Endothelial cell of umbilical vein (primary cell): ENCODE data around the gene RAB11B. TPM values are rescaled to one million over a fixed set of nuclear protein-coding genes. Genes with fewer than 3 reads are reported as not detected.

Source experiments
- BruUV-seq: library from RNA; stranded (reverse); fragments of 400-500 nt; replicated peaks from 2 replicates; lab custom pipeline; 2021; lab: Mats Ljungman, UMichigan
- CTCF ChIA-PET: fragments of 300-600, 350-600 bp; sonication (Branson Sonifier 250); formaldehyde crosslinking; loops from one replicate; lab custom pipeline; 2021; ENCODE audit warnings: antibody characterized with exemption, inconsistent platforms; lab: Charles Lee
- POLR2A ChIA-PET: fragments of 300-600, 350-600 bp; sonication (Branson Sonifier 250); formaldehyde crosslinking; loops from one replicate; lab custom pipeline; 2021; ENCODE audit warnings: antibody characterized with exemption, inconsistent platforms; lab: Charles Lee
- DNase-seq: peaks from one replicate; pipeline ENCODE4 v3.0.0-alpha.2; 2011; ENCODE audit warnings: low read depth, low spot score
- FAIRE-seq: peaks from 2 replicates; lab custom pipeline; 2011; peaks lifted over from hg19 to GRCh38; lab: Jason Lieb, UNC
- H2AFZ ChIP-seq: 2 replicates; pipeline ENCODE4 v1.6.0; 2012; ENCODE audit warnings: low read depth, low read length, control low read depth, inconsistent platforms
- H3K27ac ChIP-seq: 2 replicates; pipeline ENCODE4 v1.5.1; 2011; ENCODE audit warnings: low read depth, mild to moderate bottlenecking, control low read depth, low read length, moderate library complexity; ENCODE audit not compliant: insufficient read depth
- H3K27me3 ChIP-seq, 2 experiments: 2 replicates each; pipeline versions ENCODE4 v1.6.0 to v1.6.1; 2011; ENCODE audit warnings: low read length in 2 of 2, mixed read lengths in 1 of 2; ENCODE audit not compliant: control insufficient read depth in 2 of 2, insufficient read depth in 2 of 2
- H3K36me3 ChIP-seq, 2 experiments: 2 replicates in 1 of 2; 3 replicates in 1 of 2; pipeline ENCODE4 v1.5.1; 2011; ENCODE audit warnings: low read length in 2 of 2, mild to moderate bottlenecking in 1 of 2, moderate library complexity in 1 of 2; ENCODE audit not compliant: control insufficient read depth in 2 of 2, insufficient read depth in 2 of 2; ENCODE audit errors: extremely low read depth in 1 of 2
- H3K4me1 ChIP-seq: 3 replicates; pipeline ENCODE4 v1.5.1; 2011; ENCODE audit warnings: mild to moderate bottlenecking, low read length; ENCODE audit not compliant: control insufficient read depth, insufficient read depth; ENCODE audit errors: extremely low read depth
- H3K4me2 ChIP-seq: 2 replicates; pipeline ENCODE4 v1.6.1; 2011; ENCODE audit warnings: low read length, control low read depth, mixed read lengths; ENCODE audit not compliant: insufficient read depth
- H3K4me3 ChIP-seq, 3 experiments: fragments of 200-600 bp in 1 of 3; sonication (generic), shearing (Covaris generic) in 1 of 3; replicated peaks in 1 of 3; 2 replicates each; pipeline ENCODE4 v1.5.1; 2011 to 2016; ENCODE audit warnings: control low read depth in 3 of 3, low read length in 3 of 3, mild to moderate bottlenecking in 2 of 3, inconsistent platforms in 1 of 3, low read depth in 1 of 3, moderate library complexity in 1 of 3; ENCODE audit not compliant: insufficient read depth in 1 of 3
- H3K79me2 ChIP-seq: 2 replicates; pipeline ENCODE4 v1.6.0; 2012; ENCODE audit warnings: low read length, inconsistent platforms; ENCODE audit not compliant: control insufficient read depth, insufficient read depth
- H3K9ac ChIP-seq: replicated peaks from 2 replicates; pipeline ENCODE3; 2011; ENCODE audit warnings: low read length, control low read depth; ENCODE audit not compliant: insufficient read depth; ENCODE audit errors: extremely low read depth
- H3K9me1 ChIP-seq: replicated peaks from 3 replicates; pipeline ENCODE4 v1.6.0; 2011; ENCODE audit warnings: mild to moderate bottlenecking, low read length; ENCODE audit not compliant: control insufficient read depth, insufficient read depth; ENCODE audit errors: extremely low read depth
- H3K9me3 ChIP-seq: replicated peaks from 2 replicates; pipeline ENCODE4 v1.5.1; 2012; ENCODE audit warnings: low read length, inconsistent platforms; ENCODE audit not compliant: control insufficient read depth, insufficient read depth
- H4K20me1 ChIP-seq: replicated peaks from 2 replicates; pipeline ENCODE3; 2011; ENCODE audit warnings: mild to moderate bottlenecking, low read length; ENCODE audit not compliant: control insufficient read depth, insufficient read depth; ENCODE audit errors: extremely low read depth
- CTCF ChIP-seq, 2 donors: IDR thresholded peaks; 1 replicate in 1 of 2; 2 replicates in 1 of 2; pipeline ENCODE4 v1.5.1; 2011; ENCODE audit warnings: low read length in 2 of 2, mild to moderate bottlenecking in 2 of 2, moderate library complexity in 2 of 2, control low read depth in 1 of 2, inconsistent platforms in 1 of 2, low read depth in 1 of 2; ENCODE audit not compliant: insufficient read depth in 1 of 2; ENCODE audit errors: extremely low read depth in 1 of 2
- EZH2 ChIP-seq: IDR thresholded peaks from 2 replicates; pipeline ENCODE4 v1.6.1; 2012; ENCODE audit warnings: borderline replicate concordance, low read depth, mild to moderate bottlenecking, moderate library complexity, low read length, inconsistent platforms; ENCODE audit not compliant: severe bottlenecking
- FOS ChIP-seq: IDR thresholded peaks from 2 replicates; pipeline ENCODE4 v1.6.1; 2011; ENCODE audit warnings: mild to moderate bottlenecking, low read length, moderate library complexity, borderline replicate concordance; ENCODE audit not compliant: insufficient read depth
- GATA2 ChIP-seq: IDR thresholded peaks from 2 replicates; pipeline ENCODE4 v1.7.0; 2011; ENCODE audit warnings: low read depth, mild to moderate bottlenecking, moderate library complexity, mixed read lengths, low read length; ENCODE audit not compliant: insufficient read length, insufficient read depth
- JUN ChIP-seq: IDR thresholded peaks from 2 replicates; pipeline ENCODE4 v1.6.1; 2011; ENCODE audit warnings: borderline replicate concordance, low read depth; ENCODE audit not compliant: insufficient read length, insufficient read depth
- MAX ChIP-seq: IDR thresholded peaks from 2 replicates; pipeline ENCODE4 v1.6.1; 2011; ENCODE audit not compliant: insufficient read depth, insufficient read length
- MYC ChIP-seq: IDR thresholded peaks from one replicate; pipeline ENCODE4 v1.6.1; 2011; ENCODE audit warnings: mild to moderate bottlenecking, low read depth, low read length
- POLR2A ChIP-seq: IDR thresholded peaks from 2 replicates; pipeline ENCODE4 v1.6.1; 2012; ENCODE audit warnings: low read depth, mild to moderate bottlenecking, control low read depth, low read length
- POLR2AphosphoS5 ChIP-seq: IDR thresholded peaks from 2 replicates; pipeline ENCODE4 v1.6.1; 2012; ENCODE audit warnings: low read depth, mild to moderate bottlenecking, control low read depth, low read length, moderate library complexity; ENCODE audit not compliant: insufficient read depth
- dilution Hi-C: fragments of 300-500 bp; cut with MboI; formaldehyde crosslinking; loops from one replicate; pipeline ENCODE4 v1.15.0; 2019; ENCODE audit warnings: low sequenced_read_pairs; ENCODE audit not compliant: extremely low pct_ligation_motif_present
- intact Hi-C: fragments of 100-400 bp; cut with micrococcal nuclease; formaldehyde crosslinking; loops from one replicate; pipeline ENCODE4 v1.10.0; 2022
- polyA plus RNA-seq, 4 experiments: library from polyadenylated mRNA; depleted of rRNA in 3 of 4; stranded (reverse) in 3 of 4; unstranded in 1 of 4; fragments of >200 nt; gene quantifications; 2 replicates each; pipeline versions ENCODE4 v1.2.1 to v1.2.3, GENCODE V29; 2011 to 2012; ENCODE audit warnings: missing spikeins in 1 of 4
- total RNA-seq: library from RNA; stranded (reverse); gene quantifications from 2 replicates; pipeline ENCODE4 v1.2.3, GENCODE V29; 2021

The RAB11B gene
- total and polyA plus RNA-seq, 2 donors (not counting 3 experiments of a cell fraction or from before 2014, with no cell fraction given): 74.1 to 99.8 TPM

DNA sequence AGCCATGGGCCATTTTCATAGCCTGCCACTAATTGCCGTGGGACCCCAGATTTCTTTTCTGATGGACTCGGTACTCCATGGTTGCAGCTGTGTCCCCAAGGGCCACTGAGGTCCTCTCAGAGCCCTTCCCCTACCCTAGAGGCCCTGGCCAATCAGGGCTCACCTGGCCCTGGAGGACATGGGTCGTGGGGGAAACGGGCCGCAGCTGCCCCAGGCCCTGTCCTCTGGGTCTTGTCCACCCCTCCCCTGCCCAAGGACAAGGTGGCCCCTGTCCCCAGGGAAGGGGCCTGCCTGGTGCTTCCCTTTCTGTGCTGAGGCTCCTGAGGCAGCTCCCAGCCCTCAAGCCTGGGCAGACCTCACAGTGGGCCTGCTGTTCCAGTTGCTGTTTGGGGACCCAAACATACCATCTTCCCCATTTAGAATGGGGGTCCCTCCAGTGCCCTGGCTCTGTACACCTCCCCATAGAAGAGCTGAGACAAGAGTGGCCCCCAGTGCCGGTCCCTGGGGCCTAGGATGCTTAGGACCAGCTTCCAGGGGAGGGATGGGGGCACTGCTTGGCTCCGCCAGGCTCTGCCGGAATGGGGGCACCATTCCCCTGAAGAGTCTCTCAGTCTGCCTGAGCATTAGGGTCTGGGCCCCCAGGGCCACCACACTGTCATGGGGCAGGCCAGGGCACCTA lies 3.2 kb downstream of the RAB11B start:
- Histone ChIP-seq H4K20me1 (no peaks in the 10 kb centered on the region), H3K9me1 (no peaks in the 10 kb centered on the region), H3K9ac (no peak overlapping the region), H3K27ac (peak overlapping the region; percentile 70), H3K4me1 (peaks cover 32% of the 10 kb centered on the region), H3K36me3 (no peaks in the 10 kb centered on the region), H3K79me2 (peaks cover 58% of the 10 kb centered on the region), H3K4me3 (no peak overlapping the region), H2AFZ (no peak overlapping the region), H3K4me2 (no peak overlapping the region), H3K27me3 (no peaks in the 10 kb centered on the region), H3K9me3 (no peaks in the 10 kb centered on the region)
- intact Hi-C loops: no loop called here
- POLR2A ChIA-PET: no interaction called here
- no peak for TF ChIP-seq POLR2A
- FAIRE-seq (no peak), DNase-seq (no peak)
- dilution Hi-C loops: no loop called here
- CTCF ChIA-PET: interaction anchor here (2.9 to 5.0 kb wide), 2 partner anchors 31 to 39 kb away, joined by 18 to 29 read pairs; no protein-coding TSS in a partner anchor
- BruUV-seq: no TSS peak

DNA sequence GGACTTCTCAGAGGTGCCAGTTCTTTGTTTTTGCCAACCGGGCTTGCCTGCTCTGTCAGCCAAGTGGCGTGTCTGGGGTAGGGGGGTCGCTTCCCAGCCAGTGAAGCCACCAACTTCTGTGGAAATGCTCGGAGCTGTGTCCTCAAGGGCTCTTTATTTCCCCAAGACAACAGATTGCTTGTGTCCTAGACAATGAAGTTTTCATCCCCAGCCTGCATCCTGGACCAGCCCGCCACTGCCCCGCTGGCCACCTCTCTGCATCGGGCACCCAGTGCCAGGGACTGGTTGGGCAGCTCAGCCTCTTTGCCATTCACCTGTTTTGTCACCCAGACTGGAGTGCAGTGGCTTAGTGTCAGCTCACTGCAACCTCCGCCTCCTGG lies 3.7 kb downstream of the RAB11B start:
- Histone ChIP-seq H3K79me2 (peaks cover 61% of the 10 kb centered on the region), H3K4me2 (no peak overlapping the region), H3K27ac (peak overlapping the region; percentile 70)

More for the DNA sequence above, 3.7 kb downstream of the RAB11B start:
- H3K27me3 ChIP-seq: no peaks in the 10 kb centered on the region
- no peak overlapping the region for H2AFZ ChIP-seq
- H4K20me1 ChIP-seq: no peaks in the 10 kb centered on the region
- dilution Hi-C loops: no loop called here
- intact Hi-C loops: loop anchor here (1.0 kb wide), 1 partner anchor 30 kb away; no protein-coding TSS in a partner anchor
- ChIA-PET CTCF (interaction anchor here (1.1 to 5.0 kb wide), 4 partner anchors 31 to 40 kb away, joined by 4 to 52 read pairs (median 24); no protein-coding TSS in a partner anchor), POLR2A (no interaction called here)
- DNase-seq (no peak), FAIRE-seq (no peak)
- H3K36me3 ChIP-seq: no peaks in the 10 kb centered on the region
- peaks cover 32% of the 10 kb centered on the region for H3K4me1 ChIP-seq
- no peaks in the 10 kb centered on the region for H3K9me1 ChIP-seq
- H3K4me3 ChIP-seq: no peak overlapping the region
- no peaks in the 10 kb centered on the region for H3K9me3 ChIP-seq
- H3K9ac ChIP-seq: no peak overlapping the region
- BruUV-seq: no TSS peak
- TF ChIP-seq POLR2AphosphoS5 (no peak), FOS (no peak), POLR2A (no peak), MAX (no peak), JUN (no peak), GATA2 (no peak), MYC (no peak), EZH2 (no peak), CTCF (IDR thresholded peaks at IDR 0.05; ENCODE audit: extremely low read depth in 1 of 2, insufficient read depth in 1 of 2, low read depth in 1 of 2, low read length in 2 of 2) (no peak)
